Activated T-helper 1 cell treated with anti-CD3 and anti-CD28 coated beads, Interleukin-2, amount 50 U/mL, for 16 hours (primary cell): ENCODE measurements around the gene LATS2.

ENCODE experiments used
- DNase-seq, 2 donors: peaks; one replicate each; pipeline ENCODE4 v3.0.0-alpha.2; 2020; ENCODE audit warnings: low read depth in 1 of 2, low spot score in 1 of 2

Gene LATS2

DNA sequence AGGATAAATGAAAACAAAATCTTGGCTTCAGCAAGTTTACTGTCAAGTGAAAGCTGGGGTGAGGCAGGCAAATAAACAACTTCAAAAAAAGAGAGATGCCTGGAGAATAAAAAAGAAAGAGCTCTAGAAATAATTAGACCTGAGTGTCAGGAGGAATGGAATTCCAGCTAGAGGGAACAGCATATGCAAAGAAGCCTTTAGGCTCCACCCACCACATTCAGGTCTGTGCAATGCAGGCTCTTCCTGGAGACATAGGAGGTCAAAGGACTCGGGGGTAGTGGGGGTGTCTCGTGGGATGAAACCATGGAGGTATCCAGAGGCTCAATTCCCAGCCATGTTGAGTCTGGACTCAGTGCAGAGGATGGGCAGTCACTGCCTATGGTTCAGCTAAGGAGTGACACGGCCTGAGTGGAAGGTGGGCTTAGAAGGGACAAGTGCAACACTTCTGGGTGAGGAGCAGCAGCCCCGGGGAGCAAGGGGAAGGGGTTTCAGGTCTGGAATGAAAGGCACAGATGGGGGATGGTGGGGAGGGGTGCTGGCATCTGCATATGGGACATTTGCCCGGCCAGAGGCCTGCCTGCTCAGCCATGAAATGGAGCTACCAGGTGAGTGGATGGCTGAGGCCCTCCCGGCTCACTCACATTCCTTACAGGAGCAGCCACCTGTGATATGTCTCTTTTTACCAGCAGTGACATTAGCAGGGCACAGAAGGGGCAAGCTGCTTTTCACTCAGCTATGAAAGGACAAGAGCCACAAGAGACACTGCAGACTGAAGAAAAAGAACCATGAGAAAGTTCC, 12.3 kb downstream of the LATS2 start:
- DNase-seq, result no peak

DNA sequence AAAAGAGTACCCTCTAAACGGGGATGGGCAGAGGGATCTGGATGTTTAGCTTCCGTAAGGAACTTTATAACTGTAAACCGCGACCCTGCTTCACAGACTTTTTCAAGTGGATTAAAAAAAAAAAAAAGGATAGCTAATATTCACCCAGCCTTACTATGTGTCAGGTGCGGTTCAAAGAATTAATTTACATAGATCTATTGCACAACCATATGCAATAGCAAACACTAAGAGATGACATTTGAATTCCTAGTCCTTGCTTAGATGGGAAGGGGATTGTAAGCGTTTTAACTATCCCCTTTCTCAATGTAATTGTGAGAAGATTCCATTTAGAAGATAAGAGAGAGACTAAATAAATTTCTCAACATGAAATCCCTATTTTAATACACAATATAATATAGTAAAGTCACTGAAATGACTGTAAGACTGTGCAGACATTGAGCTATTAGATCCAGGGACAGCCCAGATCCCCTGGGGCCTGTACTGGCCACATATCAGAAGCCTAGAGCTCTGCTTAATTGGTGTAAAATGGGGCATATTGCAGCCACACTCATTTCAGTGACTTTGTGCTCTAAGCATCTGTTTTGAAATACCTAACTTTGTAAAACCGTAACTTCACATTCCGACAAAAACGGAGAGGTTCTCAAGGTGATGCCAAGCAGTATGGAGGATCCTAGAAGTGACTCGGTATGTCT, 13.6 kb downstream of the LATS2 start:
- DNase-seq, result no peak

DNA sequence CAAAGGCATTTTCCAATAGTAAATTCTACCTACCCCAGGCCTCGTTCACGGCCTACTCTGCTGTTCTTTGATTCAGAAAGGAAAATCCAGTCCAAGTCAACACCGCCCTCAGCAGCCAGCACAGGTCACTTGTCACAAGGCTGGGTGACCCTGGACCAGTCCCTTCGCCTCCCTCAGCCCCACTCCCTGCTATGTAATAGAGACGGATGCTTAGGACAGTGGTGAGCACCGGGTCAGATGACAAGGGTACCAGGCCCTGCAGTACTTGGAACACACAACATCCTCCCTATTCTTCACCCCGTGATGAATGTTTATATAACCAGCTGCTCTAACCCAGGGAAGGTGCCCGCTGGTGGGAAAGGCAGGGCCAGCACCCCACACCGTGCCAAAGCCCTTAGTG, 14.3 kb downstream of the LATS2 start:
- DNase-seq, result no peak

DNA sequence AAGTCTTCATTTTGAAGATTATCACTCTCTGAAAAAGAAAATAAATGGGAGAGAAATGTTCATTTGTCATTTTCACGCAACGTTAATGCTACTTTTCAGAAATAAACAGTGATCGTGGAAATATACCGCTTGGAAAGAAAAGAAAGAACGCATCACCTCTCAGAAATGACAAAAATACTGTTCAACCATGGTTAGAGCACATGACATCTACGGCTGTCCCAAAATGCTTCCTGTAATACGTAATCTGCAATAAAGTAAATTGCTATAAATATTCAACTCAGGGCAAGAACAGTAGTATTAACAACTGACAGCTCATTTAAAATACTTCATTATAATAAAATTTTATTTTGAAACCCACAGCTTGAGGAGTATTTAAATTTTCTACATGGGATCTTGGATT, 15.2 kb downstream of the LATS2 start:
- no peak for DNase-seq

DNA sequence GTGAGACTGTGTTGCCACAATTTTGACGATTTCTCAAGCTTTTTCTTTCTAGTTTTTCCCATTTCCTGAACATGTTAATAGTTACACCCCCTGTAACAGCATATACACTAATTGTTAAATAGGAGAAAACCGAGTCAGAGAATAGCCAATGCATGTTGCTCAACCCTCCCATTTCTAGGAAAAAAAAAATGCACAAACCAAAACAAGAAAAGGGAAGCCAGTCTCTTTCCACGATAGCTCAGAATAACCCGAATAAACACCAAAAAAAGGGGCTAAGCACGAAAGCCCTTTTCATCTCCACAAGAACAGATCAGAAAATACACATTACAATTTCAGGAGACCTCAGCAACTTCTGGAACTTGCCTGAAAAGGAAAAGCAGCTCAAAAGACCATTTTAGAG, 16.3 kb downstream of the LATS2 start:
- DNase-seq, result no peak

DNA sequence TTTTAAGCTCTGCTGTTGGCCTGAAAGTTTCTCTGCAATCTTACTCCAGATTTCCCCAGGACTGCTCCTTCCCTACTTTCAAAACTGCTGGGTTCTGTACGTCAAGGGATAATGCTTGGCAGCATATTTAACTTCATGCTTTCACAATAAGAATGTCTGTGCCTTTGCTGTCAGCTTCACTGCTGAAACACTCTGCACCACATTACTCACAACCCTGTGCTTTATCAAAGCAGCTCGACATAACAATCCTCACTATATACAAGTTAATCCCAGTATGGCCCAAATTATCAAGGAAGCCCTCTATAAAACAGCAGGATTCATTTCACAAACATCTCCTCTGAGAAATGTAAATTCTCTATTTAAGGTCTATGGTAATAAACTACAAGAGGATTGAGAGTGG, 17.5 kb downstream of the LATS2 start:
- no peak for DNase-seq

DNA sequence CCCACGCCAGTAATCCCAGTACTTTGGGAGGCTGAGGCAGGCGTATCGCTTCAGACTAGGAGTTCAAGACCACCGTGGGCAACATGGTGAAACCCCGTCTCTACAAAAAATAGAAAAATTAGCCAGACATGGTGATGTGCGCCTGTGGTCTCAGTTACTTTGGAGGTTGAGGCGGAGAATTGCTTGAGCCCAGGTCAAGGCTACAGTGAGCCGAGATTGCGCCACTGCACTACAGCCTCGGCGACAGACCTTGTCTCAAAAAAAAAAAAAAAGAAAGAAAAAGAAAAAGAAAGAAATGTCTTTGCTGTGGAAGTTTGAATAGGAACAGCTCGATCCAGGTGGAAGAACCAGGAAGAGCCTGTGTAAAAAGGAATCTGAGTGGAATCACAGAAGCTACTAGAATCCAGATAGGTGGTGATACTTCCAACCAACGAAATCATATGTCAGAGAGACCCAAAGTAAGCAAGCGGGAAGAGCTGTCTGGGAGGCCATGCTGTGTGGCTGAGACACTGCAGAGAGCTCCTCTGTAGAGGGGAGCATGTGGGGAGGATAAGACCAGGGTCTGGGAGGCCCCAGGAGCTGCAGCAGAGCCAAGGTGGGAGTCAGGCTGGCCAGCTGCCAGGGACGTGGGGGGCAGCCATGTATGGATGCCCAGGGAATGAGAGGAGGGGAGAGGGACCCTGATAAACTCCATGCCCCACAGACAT, 21.1 kb downstream of the LATS2 start:
- DNase-seq, result no peak

DNA sequence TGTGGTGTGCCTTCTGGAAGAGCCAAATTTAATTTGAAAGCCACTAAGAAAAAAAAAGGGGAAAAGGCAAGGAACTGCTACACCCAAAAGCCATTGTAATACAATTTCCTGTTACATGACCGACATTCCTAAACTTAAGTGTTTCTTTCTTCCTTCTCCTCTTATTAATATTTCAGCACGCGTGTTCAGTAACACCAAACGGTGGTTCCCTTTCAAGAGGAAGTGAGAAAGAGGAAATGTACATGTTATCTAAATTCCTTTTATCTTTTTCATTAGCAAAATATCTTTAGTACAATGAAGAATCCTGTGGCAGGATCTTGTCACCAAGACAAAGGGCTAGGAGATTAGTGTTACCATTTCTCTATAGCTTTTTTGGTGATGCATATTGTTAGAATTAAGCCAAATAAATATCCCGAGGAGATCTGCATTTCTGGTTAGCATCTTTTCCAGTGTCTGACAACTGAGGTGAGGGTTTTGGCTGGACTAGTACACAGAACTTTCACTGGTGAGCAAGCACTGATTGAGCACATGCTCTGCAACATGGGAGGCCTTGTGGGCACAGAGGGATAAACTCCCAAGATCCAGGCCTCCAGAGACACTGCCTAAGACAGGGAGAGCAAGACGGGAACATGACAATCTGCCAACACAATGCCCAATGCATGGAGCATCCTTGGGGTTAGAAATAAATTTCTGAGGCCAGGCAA, 22.1 kb downstream of the LATS2 start:
- DNase-seq, result no peak

DNA sequence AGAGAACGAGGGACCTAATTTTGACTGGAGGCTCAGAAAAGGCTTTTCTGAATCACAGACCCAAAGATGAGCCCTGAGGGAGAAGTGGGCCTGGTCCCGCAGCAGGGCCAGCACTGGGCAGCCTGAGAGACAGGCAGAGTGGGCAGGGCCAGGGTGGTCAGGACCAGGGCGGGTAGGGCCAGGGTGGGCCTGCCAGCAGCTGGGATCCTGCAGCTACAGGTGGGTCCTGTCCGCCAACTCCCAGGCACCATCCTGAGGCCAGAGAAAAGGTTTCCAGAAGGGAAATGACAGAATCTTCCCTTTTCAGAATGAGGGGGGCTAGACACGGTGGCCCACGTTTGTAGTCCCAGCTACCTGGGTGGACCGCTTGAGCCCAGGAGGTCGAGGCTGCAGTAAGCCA, 23.7 kb downstream of the LATS2 start:
- no peak for DNase-seq

DNA sequence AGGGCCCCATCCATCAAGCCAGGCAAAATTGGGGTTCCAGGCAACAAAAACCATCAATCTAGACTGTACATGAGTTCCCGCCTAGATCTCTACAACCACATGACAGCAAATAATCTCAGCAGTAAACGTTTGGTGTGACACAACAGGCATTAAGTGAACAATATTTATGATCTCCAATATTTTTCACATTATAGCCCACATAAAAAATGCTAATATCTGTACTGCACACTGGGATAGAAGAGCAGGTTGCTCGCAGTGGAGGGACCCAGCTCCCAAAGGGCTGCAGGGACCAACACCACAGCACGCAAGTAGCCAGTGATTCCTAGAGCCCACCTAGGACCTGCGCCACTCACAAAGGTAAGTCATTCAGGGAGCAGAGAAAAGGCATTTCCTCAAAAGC, 25.9 kb downstream of the LATS2 start:
- DNase-seq, result no peak

DNA sequence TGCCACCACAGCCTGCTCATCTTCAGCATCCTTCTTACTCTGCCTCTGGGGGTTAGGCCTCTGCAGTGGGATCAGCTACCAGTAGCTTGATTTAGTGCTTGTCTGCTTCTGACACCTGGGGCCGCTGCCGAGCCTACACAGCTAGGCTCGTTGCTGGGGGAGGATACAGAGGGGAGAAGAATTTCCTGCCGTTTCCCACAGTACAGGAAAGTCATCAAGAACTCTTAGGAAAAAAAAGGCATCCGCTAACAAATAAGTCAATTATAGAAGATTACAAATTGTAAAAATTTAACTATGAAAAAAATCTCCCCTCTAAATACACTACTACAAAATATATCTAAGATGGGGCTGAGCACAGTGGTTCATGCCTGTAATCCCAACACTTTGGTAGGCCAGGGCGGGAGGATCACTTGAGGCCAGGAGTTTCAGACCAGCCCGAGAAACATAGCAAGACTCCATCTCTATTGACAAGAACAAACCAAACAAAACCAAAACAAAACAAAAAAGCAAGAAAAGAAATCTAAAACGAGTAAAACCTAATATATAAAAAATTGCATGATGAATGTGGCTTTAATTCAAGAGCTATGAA, 26.7 kb downstream of the LATS2 start:
- DNase-seq, result no peak

DNA sequence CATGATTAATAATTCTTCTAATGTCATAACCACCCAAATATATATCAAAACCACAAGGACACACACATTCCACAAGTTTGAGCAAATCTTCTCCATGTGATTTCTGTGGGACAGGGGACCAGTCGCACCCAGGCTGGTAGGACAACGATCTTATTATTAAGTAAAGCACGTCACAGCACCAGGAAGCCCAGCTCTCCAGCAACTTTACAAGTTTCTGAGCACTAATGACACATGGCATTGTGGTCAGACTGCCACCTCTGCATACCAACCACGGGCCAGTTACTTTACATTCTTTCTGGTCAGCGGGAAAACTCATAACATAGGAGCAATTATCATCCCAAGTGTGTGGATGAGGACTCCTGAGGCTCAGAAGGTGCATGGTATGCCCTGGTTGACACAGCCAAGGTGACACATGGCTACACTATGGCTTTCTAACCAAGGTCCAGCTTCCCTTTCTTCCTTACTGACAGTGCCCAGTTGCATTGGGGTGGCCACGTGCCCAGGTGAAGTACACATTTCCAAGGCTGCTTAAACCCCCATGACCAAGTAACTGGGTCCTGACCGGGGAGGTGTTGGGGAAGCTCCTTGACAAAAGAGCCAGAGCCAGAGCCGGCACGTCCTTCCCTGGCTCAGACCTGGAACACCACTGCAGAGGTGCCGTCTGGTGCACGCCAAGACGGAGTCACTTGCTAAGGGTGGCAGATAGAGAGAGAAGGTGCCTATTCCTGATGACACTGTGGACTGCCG, 27.4 kb downstream of the LATS2 start:
- DNase-seq, result no peak

DNA sequence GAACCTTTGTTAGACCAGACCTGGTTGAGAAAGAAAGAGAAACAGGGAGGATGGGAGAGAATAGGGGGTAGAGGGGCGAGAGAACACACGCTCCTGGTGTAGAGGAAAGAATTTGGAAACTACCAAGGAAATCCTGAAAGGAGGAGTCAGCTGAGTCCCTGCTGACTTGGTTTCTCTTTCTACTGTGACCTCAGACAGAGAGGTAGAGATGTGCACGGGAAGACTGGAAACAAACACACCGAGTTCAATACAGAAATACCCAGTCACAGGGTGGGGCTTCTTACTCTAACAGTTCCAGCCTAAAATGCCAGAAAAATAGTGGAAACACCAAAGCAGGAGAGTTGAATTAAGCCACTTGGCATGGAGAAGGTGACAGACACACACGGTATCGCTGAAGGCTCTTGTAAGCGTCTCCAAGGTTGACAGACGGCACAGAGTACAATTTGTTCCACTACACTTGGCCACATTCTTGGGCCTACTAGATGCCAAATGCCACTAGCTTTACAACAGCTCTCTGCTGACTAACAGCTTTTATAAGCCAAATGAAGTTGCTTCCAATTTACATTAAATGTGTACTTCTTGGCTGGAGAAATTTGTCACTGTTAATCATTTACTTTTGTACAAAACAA, 28.1 kb downstream of the LATS2 start:
- no peak for DNase-seq

DNA sequence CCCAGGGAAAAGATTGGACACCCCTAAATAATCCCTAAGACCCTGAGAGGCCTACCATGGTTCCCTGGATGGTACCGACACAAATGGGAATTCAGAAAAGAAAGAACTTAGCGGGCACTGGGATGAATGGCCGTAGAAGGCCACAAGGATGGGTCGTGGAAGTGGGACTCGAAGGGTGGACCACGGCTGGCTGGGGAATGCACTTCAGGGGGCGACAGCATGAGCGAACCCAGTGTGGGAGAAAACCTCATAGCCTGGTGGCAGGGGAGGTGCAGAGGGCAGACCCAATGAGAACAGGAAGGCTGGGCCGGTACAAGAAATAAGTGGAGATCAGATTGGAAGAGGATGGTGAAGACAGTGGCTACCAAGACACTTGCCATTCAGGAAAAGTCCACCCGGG, 28.7 kb downstream of the LATS2 start:
- DNase-seq, result no peak

DNA sequence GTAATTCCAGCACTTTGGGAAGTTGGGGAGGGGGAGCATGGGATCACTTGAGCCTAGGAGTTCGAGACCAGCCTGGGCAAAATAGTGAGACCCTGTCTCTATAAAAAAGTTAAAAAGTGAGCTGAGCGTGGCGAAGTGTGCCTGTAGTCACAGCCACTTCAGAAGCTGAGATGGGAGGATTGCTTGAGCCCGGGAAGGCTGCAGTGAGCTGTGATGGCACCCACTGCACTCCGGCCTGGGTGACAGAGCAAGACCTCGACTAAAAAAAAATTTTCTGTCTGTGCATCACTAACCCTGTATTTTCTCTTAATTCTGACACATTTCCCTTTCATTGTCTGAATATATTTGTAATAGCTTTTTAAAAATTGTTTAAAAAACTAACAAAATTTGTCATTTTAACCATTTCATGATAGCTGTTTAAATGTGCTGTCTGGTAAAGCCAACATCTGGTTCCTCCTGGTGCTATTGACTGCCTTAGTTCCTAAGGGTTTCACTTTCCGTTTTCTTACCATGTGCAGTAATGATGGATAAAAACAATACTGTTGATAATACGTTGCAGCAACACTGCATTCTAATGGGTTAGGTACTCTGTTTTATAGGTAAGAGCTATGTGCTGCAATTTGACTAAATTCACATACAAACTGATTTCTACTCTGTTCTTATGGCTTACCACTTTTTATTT, 29.7 kb downstream of the LATS2 start:
- DNase-seq, result no peak

DNA sequence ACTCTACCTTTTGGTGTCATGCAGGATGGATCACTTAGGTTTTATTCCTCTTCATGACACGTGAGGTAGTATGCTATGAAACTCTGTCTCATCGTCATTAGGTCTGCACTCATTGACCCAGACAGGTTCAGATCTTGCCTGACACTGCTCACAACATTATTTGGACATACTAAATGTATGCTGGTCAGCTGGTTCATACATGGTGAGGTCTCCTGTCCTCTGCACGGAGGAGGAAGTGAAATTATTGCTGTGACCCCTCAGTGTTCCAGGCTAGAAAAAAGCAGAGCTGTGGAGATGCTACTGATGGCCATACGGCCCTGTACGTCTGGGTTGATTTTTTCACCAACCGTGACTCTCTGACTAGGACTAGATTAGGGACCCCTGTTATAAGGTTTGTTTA, 35.8 kb downstream of the LATS2 start:
- DNase-seq, result no peak

DNA sequence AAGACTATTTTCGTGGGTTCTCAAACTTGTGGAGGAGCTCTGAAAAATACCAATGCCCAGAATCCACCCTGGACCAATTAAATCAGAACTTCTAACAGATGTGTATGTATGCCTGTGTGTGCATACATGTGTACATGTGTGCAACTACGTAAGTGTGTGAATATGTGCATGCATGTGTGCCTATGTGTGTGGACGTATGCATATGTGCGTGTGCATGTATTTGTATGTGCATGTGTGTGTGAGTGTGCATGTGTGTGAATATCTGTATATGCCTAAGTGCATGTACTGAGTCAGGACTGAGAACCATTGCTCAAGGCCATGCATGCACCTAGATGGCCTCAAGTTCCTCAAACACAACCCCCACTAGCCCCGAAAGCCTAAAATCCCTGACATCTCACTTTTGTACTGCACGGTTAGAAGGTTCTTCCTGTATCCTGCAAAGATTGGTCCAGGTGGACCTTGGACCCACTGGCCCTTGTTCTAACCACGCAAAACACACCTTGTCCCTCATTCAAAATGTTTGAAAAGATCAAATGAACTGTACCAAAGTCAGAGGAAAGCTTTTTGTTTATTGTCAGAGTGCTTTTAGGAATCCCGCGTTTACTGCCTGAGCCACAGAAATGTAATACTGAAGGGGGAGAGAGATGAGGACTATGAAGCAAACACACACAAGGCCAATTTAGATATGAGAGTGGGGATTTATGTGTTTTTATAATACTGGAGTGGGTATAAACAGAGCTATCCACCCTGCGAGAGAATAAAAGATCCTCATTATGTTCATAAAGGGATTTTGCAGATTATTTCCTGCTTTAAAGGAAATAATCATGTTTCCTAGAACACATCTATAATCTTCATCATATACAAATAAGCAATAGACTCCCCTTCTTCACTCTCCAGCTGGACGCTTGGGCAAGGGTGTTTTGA, 39.1 kb downstream of the LATS2 start:
- DNase-seq, result no peak

DNA sequence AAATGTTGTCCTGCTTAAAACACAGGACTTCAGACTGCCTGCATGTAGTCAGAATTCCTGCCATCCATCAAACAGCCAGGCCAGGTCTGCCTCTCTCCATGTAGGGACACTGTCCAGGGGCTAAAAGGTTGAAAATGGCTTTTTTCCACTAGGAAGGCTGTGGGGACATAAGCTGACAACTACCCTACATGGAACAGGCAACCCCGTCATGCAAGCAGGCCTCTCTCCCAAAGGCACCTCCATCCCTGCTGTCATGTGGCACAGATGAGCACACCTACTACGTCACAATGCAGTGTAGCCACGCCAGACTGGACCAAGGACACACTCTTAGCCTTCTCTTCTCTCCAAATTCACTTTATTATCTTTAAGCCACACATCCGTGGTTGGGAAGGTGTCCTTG, 40.8 kb downstream of the LATS2 start:
- no peak for DNase-seq
